Suprapubic skin (tissue), 4 donors: Measurements from ENCODE around the gene STKLD1. TPM values are rescaled to one million over a fixed set of nuclear protein-coding genes. Genes with fewer than 3 reads are reported as not detected.
A peak's percentile ranks its signal among the peaks of the same experiment; 100 is the strongest.

ENCODE experiments used
- DNase-seq, 2 donors: peaks; one replicate each; pipeline ENCODE4 v3.0.0-alpha.2; 2019; ENCODE audit warnings: low spot score in 2 of 2
- H3K27ac ChIP-seq: fragments of 200-600 bp; sonication (generic); one replicate; pipeline ENCODE4 v1.5.1; 2019
- H3K27me3 ChIP-seq: fragments of 200-600 bp; sonication (generic); one replicate; pipeline ENCODE4 v1.5.1; 2019
- H3K36me3 ChIP-seq: fragments of 200-600 bp; sonication (generic); one replicate; pipeline ENCODE4 v1.5.1; 2019
- H3K4me1 ChIP-seq: fragments of 200-600 bp; sonication (generic); one replicate; pipeline ENCODE4 v1.5.1; 2019
- H3K4me3 ChIP-seq: fragments of 200-600 bp; sonication (generic); one replicate; pipeline ENCODE4 v1.5.1; 2019; ENCODE audit warnings: mild to moderate bottlenecking
- H3K9me3 ChIP-seq: fragments of 200-600 bp; sonication (generic); one replicate; pipeline ENCODE4 v1.5.1; 2019
- EP300 ChIP-seq: sonication (generic); formaldehyde crosslinking; IDR thresholded peaks from one replicate; pipeline ENCODE4 v1.6.1; 2017; ENCODE audit warnings: antibody characterized with exemption
- POLR2A ChIP-seq, 2 donors: fragments of 450-650 bp; IDR thresholded peaks; one replicate each; pipeline ENCODE4 v1.6.1; 2017; ENCODE audit warnings: antibody characterized with exemption in 2 of 2, mild to moderate bottlenecking in 2 of 2, moderate library complexity in 2 of 2
- POLR2AphosphoS5 ChIP-seq, 3 donors: sonication (generic); formaldehyde crosslinking; IDR thresholded peaks; one replicate each; pipeline ENCODE4 v1.6.1; 2017; ENCODE audit warnings: antibody characterized with exemption in 3 of 3
- WGBS: methylation state at CpG from one replicate; pipeline ENCODE4 v1.1.5; 2018; 5-methylcytosine and 5-hydroxymethylcytosine counted together
- total RNA-seq, 4 donors: library from RNA; depleted of rRNA; stranded (reverse); fragments of >200 nt; gene quantifications; one replicate each; pipeline ENCODE4 v1.1.0, GENCODE V29; 2016
- TF ChIP-seq, protein P1 (sequence below), 2 donors: fragments of 200-600 bp in 1 of 2; fragments of 450-650 bp in 1 of 2; sonication (generic) in 1 of 2; IDR thresholded peaks; one replicate each; pipeline ENCODE4 v1.5.1; 2016 to 2019; ENCODE audit warnings: antibody characterized with exemption in 2 of 2, mild to moderate bottlenecking in 1 of 2, moderate library complexity in 1 of 2

Gene STKLD1
- total RNA-seq, 4 donors from 2014 or later = 1.8 to 4.2 (median 2.3) TPM; not detected in 1

- H3K27ac ChIP-seq = peak within 1 kb of the TSS; percentile 56
- TF ChIP-seq EP300 = no peak
- TF ChIP-seq, protein P1, sequence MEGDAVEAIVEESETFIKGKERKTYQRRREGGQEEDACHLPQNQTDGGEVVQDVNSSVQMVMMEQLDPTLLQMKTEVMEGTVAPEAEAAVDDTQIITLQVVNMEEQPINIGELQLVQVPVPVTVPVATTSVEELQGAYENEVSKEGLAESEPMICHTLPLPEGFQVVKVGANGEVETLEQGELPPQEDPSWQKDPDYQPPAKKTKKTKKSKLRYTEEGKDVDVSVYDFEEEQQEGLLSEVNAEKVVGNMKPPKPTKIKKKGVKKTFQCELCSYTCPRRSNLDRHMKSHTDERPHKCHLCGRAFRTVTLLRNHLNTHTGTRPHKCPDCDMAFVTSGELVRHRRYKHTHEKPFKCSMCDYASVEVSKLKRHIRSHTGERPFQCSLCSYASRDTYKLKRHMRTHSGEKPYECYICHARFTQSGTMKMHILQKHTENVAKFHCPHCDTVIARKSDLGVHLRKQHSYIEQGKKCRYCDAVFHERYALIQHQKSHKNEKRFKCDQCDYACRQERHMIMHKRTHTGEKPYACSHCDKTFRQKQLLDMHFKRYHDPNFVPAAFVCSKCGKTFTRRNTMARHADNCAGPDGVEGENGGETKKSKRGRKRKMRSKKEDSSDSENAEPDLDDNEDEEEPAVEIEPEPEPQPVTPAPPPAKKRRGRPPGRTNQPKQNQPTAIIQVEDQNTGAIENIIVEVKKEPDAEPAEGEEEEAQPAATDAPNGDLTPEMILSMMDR (IDR thresholded peaks at IDR 0.05) = no peak
- peak in 1 of 2 donors; percentile 8 for TF ChIP-seq POLR2A (IDR thresholded peaks at IDR 0.05)
- peak in 2 of 3 donors; percentile 90 to 94 for TF ChIP-seq POLR2AphosphoS5 (IDR thresholded peaks at IDR 0.05)
- peaks cover 40% of the 10 kb centered on the region for H3K4me1 ChIP-seq
- WGBS = 6% methylated on average over 32 of the region's 70 CpGs
- H3K9me3 ChIP-seq = no peaks in the 10 kb centered on the region
- DNase-seq = peak; percentile 92 to 93
- peak within 1 kb of the TSS; percentile 58 for H3K4me3 ChIP-seq
- H3K27me3 ChIP-seq = no peaks in the 10 kb centered on the region
- H3K36me3 ChIP-seq = peaks cover 52% of the 10 kb centered on the region
Measured at GRCh38 chr9:133335924-133336811, 40.0 kb upstream of the STKLD1 start, which contains the start of gene SURF6. Gene SURF6, minus strand, starts transcription at chr9:133336188. Its CDS starts 56 bp downstream, at chr9:133336132.

GRCh38 chr9:133339641-133340040, 36.5 kb upstream of the STKLD1 start:
- TF ChIP-seq, protein P1 (IDR thresholded peaks at IDR 0.05) = no peak
- TF ChIP-seq POLR2A (IDR thresholded peaks at IDR 0.05) = no peak
- no peak for TF ChIP-seq EP300
- TF ChIP-seq POLR2AphosphoS5 (IDR thresholded peaks at IDR 0.05) = no peak
- Histone ChIP-seq H3K4me1 (peaks cover 41% of the 10 kb centered on the region), H3K27ac (no peak overlapping the region), H3K27me3 (no peaks in the 10 kb centered on the region), H3K4me3 (no peak overlapping the region), H3K9me3 (no peaks in the 10 kb centered on the region), H3K36me3 (peaks cover 55% of the 10 kb centered on the region)
- 78% methylated on average over 5 of the region's 5 CpGs for WGBS
- no peak for DNase-seq

DNA sequence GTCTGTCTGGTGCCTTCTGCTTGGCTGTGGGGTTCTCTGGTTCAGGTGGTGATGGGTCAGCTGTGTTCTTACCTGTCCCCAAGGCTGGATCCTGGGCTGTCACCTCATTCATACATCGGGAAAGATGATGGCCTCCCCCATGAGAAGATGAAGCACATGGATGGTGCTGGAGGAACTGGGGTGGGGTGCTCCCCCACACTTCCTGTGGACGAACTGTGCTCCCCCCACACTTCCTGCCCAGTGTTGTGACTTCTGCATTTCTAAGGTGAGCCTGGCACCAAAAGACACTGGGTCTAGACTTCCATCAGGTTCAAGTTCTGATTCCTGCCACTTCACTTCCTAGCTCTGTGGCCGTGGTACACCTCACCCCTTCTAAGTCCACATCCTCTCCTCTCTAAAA, 35.9 kb upstream of the STKLD1 start:
- Histone ChIP-seq H3K9me3 (no peaks in the 10 kb centered on the region), H3K27ac (no peak overlapping the region), H3K4me1 (peaks cover 34% of the 10 kb centered on the region), H3K36me3 (peaks cover 61% of the 10 kb centered on the region), H3K4me3 (no peak overlapping the region), H3K27me3 (no peaks in the 10 kb centered on the region)
- no peak for TF ChIP-seq POLR2AphosphoS5 (IDR thresholded peaks at IDR 0.05)
- no peak for TF ChIP-seq EP300
- TF ChIP-seq, protein P1 (IDR thresholded peaks at IDR 0.05) = no peak
- no peak for TF ChIP-seq POLR2A (IDR thresholded peaks at IDR 0.05)
- WGBS = 76% methylated on average over 3 of the region's 3 CpGs
- DNase-seq = no peak

- Histone ChIP-seq H3K36me3 (peaks cover 65% of the 10 kb centered on the region), H3K4me1 (peaks cover 37% of the 10 kb centered on the region), H3K27ac (no peak overlapping the region), H3K27me3 (no peaks in the 10 kb centered on the region), H3K9me3 (no peaks in the 10 kb centered on the region), H3K4me3 (no peak overlapping the region)
- no peak for DNase-seq
- 87% methylated on average over 5 of the region's 13 CpGs for WGBS
- TF ChIP-seq, protein P1 (IDR thresholded peaks at IDR 0.05) = no peak
- TF ChIP-seq POLR2AphosphoS5 (IDR thresholded peaks at IDR 0.05) = no peak
- TF ChIP-seq POLR2A (IDR thresholded peaks at IDR 0.05) = no peak
- no peak for TF ChIP-seq EP300
Measured at GRCh38 chr9:133340916-133341315, 35.2 kb upstream of the STKLD1 start.

- H3K9me3 ChIP-seq = no peaks in the 10 kb centered on the region
- no peak overlapping the region for H3K4me3 ChIP-seq
- no peaks in the 10 kb centered on the region for H3K27me3 ChIP-seq
- no peak for DNase-seq
- peak overlapping the region; percentile 4 for H3K27ac ChIP-seq
- 87% methylated on average over 15 of the region's 15 CpGs for WGBS
- TF ChIP-seq EP300 (no peak), POLR2A (IDR thresholded peaks at IDR 0.05) (no peak), POLR2AphosphoS5 (IDR thresholded peaks at IDR 0.05) (no peak)
- TF ChIP-seq, protein P1 (IDR thresholded peaks at IDR 0.05) = no peak
- H3K36me3 ChIP-seq = peaks cover 65% of the 10 kb centered on the region
- peaks cover 38% of the 10 kb centered on the region for H3K4me1 ChIP-seq
Measured at GRCh38 chr9:133341369-133342068, 34.6 kb upstream of the STKLD1 start.
